SK-N-SH (cell line): Measurements from ENCODE around the gene TMEM94. TPM values are rescaled to one million over a fixed set of nuclear protein-coding genes. Genes with fewer than 3 reads are reported as not detected.
A peak's percentile ranks its signal among the peaks of the same experiment; 100 is the strongest.

Experiments used
- CTCF ChIA-PET: fragments of 300-600, 350-600 bp; formaldehyde crosslinking; extraction: SDS; loops from one replicate; lab custom pipeline; 2021; lab: Yijun Ruan, JAX
- POLR2A ChIA-PET: fragments of 350-600 bp; sonication (Branson Sonifier 250); formaldehyde crosslinking; extraction: SDS; loops from one replicate; lab custom pipeline; 2020; ENCODE audit warnings: antibody characterized with exemption, inconsistent platforms; lab: Yijun Ruan, JAX
- DNase-seq: peaks from one replicate; pipeline ENCODE4 v3.0.0; 2012
- H2AFZ ChIP-seq: fragments of 200-600 bp; sonication (generic); 2 replicates; pipeline ENCODE4 v1.8.1; 2016; ENCODE audit warnings: antibody characterized with exemption, mild to moderate bottlenecking, low read depth
- H3F3A ChIP-seq: fragments of 200-600 bp; sonication (generic); replicated peaks from 2 replicates; pipeline ENCODE3; 2016; ENCODE audit warnings: antibody characterized with exemption, mild to moderate bottlenecking; ENCODE audit not compliant: insufficient read depth
- H3K27ac ChIP-seq, 2 experiments: fragments of 200-500 bp in 1 of 2; fragments of 200-600 bp in 1 of 2; sonication (Bioruptor generic) in 1 of 2; sonication (generic), shearing (Covaris generic) in 1 of 2; 2 replicates each; pipeline versions ENCODE4 v1.5.1 to v1.6.1; 2014 to 2016; ENCODE audit warnings: low read depth in 2 of 2, inconsistent platforms in 1 of 2, low read length in 1 of 2, mild to moderate bottlenecking in 1 of 2, mixed read lengths in 1 of 2
- H3K27me3 ChIP-seq: fragments of 200-600 bp; sonication (generic), shearing (Covaris generic); 2 replicates; pipeline ENCODE4 v1.6.1; 2016; ENCODE audit warnings: mixed run types; ENCODE audit not compliant: insufficient read depth
- H3K36me3 ChIP-seq, 2 experiments: fragments of 200-500 bp in 1 of 2; fragments of 200-600 bp in 1 of 2; sonication (Bioruptor generic) in 1 of 2; sonication (generic) in 1 of 2; replicated peaks in 1 of 2; 2 replicates each; pipeline versions ENCODE3 to v1.5.1; 2014 to 2016; ENCODE audit warnings: low read length in 1 of 2, mild to moderate bottlenecking in 1 of 2; ENCODE audit not compliant: insufficient read depth in 2 of 2, control insufficient read depth in 1 of 2
- H3K4me1 ChIP-seq, 2 experiments: fragments of 200-500 bp in 1 of 2; fragments of 200-600 bp in 1 of 2; sonication (Bioruptor generic) in 1 of 2; sonication (generic), shearing (Covaris generic) in 1 of 2; 2 replicates each; pipeline versions ENCODE4 v1.5.1 to v1.6.1; 2014 to 2016; ENCODE audit warnings: low read depth in 1 of 2, low read length in 1 of 2, mixed run types in 1 of 2; ENCODE audit not compliant: insufficient read depth in 2 of 2, control insufficient read depth in 1 of 2
- H3K4me2 ChIP-seq: fragments of 200-600 bp; sonication (generic), shearing (Covaris generic); 2 replicates; pipeline ENCODE4 v1.6.1; 2017; ENCODE audit warnings: mixed run types
- H3K4me3 ChIP-seq, 2 experiments: fragments of 200-500 bp in 1 of 2; fragments of 200-600 bp in 1 of 2; sonication (Bioruptor generic) in 1 of 2; sonication (generic), shearing (Covaris generic) in 1 of 2; 2 replicates each; pipeline versions ENCODE4 v1.5.1 to v1.8.1; 2014 to 2016; ENCODE audit warnings: low read depth in 2 of 2, inconsistent platforms in 1 of 2, low read length in 1 of 2, mild to moderate bottlenecking in 1 of 2, mixed read lengths in 1 of 2, moderate library complexity in 1 of 2
- H3K79me2 ChIP-seq: fragments of 200-600 bp; sonication (generic); 2 replicates; pipeline ENCODE4 v1.8.1; 2017; ENCODE audit warnings: mild to moderate bottlenecking; ENCODE audit not compliant: insufficient read depth
- H3K9ac ChIP-seq: fragments of 200-600 bp; sonication (generic); 2 replicates; pipeline ENCODE4 v1.6.1; 2017; ENCODE audit warnings: mixed run types
- H3K9me2 ChIP-seq: fragments of 200-600 bp; sonication (generic); 2 replicates; pipeline ENCODE4 v1.6.1; 2017; ENCODE audit warnings: mixed run types
- H3K9me3 ChIP-seq: fragments of 200-600 bp; sonication (generic); 2 replicates; pipeline ENCODE4 v1.6.1; 2017; ENCODE audit warnings: mixed run types, mild to moderate bottlenecking, moderate library complexity
- H4K20me1 ChIP-seq: fragments of 200-600 bp; sonication (generic); 2 replicates; pipeline ENCODE4 v1.6.1; 2017; ENCODE audit warnings: mild to moderate bottlenecking, mixed run types; ENCODE audit not compliant: insufficient read depth
- EP300 ChIP-seq, 2 experiments: IDR thresholded peaks; 2 replicates each; pipeline versions ENCODE4 v1.4.0 to v1.6.1; 2012; ENCODE audit warnings: borderline replicate concordance in 1 of 2, low read depth in 1 of 2, low read length in 1 of 2
- GABPA ChIP-seq: IDR thresholded peaks from 2 replicates; pipeline ENCODE4 v1.4.0; 2012; ENCODE audit warnings: low read depth, mild to moderate bottlenecking
- GATA2 ChIP-seq: sonication (generic); formaldehyde crosslinking; IDR thresholded peaks from 2 replicates; pipeline ENCODE4 v1.5.0; 2020; ENCODE audit warnings: mild to moderate bottlenecking, missing genetic modification reagents
- JUND ChIP-seq: IDR thresholded peaks from 2 replicates; pipeline ENCODE4 v1.4.0; 2012
- NRF1 ChIP-seq: IDR thresholded peaks from 2 replicates; pipeline ENCODE4 v1.6.1; 2012; ENCODE audit warnings: low read depth, mild to moderate bottlenecking, low read length
- RFX5 ChIP-seq: IDR thresholded peaks from 2 replicates; pipeline ENCODE4 v1.6.1; 2012; ENCODE audit warnings: mild to moderate bottlenecking, improper control_type of control experiment, low read length
- SIN3A ChIP-seq: IDR thresholded peaks from 2 replicates; pipeline ENCODE4 v1.6.1; 2012; ENCODE audit warnings: low read depth, mild to moderate bottlenecking, low read length, moderate library complexity, borderline replicate concordance
- TAF1 ChIP-seq: IDR thresholded peaks from 2 replicates; pipeline ENCODE4 v1.6.1; 2012; ENCODE audit warnings: low read depth, mild to moderate bottlenecking, low read length, moderate library complexity, borderline replicate concordance
- TCF12 ChIP-seq: IDR thresholded peaks from 2 replicates; pipeline ENCODE4 v1.4.0; 2012
- WGBS: methylation state at CpG from one replicate; pipeline ENCODE4 v1.1.6; 2017; ENCODE audit warnings: low lambda C conversion rate; 5-methylcytosine and 5-hydroxymethylcytosine counted together
- polyA plus RNA-seq, 3 experiments: library from polyadenylated mRNA; depleted of rRNA; stranded (reverse); fragments of >200 nt; gene quantifications; 2 replicates each; pipeline ENCODE4 v1.2.3, GENCODE V29; 2012
- TF ChIP-seq, protein P1 (sequence below): IDR thresholded peaks from 2 replicates; pipeline ENCODE4 v1.4.0; 2012; ENCODE audit warnings: low read depth
- TF ChIP-seq, protein P2 (sequence below): IDR thresholded peaks from 2 replicates; pipeline ENCODE4 v1.4.0; 2012; ENCODE audit warnings: low read depth, borderline replicate concordance
- TF ChIP-seq, protein P3 (sequence below): IDR thresholded peaks from 2 replicates; pipeline ENCODE4 v1.6.1; 2012; ENCODE audit warnings: mild to moderate bottlenecking, low read depth, low read length, moderate library complexity
- TF ChIP-seq, protein P4 (sequence below): IDR thresholded peaks from 2 replicates; pipeline ENCODE4; 2012

TMEM94 gene
- polyA plus RNA-seq, 1 of the 3 experiments (the other 2 are of a cell fraction) = 89.9 TPM

DNA sequence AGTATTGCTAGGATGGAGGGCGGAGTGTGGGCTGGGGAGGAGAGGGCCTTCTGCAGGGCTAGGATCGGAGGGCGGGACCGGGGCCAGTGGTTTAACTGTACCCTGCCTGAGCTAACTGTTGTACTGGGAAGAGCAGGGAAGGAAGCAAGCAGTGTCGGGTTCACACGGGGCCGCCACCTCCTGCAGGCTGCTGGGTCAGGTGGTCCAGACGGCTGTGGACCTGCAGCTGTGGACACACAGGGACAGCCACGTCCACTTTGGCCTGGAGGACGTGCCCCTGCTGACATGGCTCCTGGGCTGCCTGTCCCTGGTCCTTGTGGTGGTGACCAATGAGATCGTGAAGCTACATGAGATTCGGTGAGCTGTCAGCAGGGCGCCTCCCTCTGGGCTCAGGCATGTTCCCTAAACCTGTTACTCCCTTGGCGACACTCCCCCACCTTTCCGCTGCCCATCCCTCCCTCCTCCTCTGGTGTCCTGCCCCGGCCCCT, 42.3 kb downstream of the TMEM94 start:
- no peaks in the 10 kb centered on the region for H3K27me3 ChIP-seq
- peaks cover 10 to 75% of the 10 kb centered on the region in 2 experiments for H3K36me3 ChIP-seq
- ChIA-PET CTCF (interaction anchor here (0.7 to 1.6 kb wide), 12 partner anchors 11 to 251 kb away, joined by 3 to 5 read pairs (median 3); partner anchors contain the start of genes MIF4GD, SMIM5 and TSEN54), POLR2A (interaction anchor here (1.0 to 1.7 kb wide), 3 partner anchors 8 to 16 kb away, joined by 3 to 7 read pairs (median 4); no protein-coding TSS in a partner anchor)
- peaks cover 4% of the 10 kb centered on the region for H3F3A ChIP-seq
- H4K20me1 ChIP-seq = no peaks in the 10 kb centered on the region
- H3K9me2 ChIP-seq = no peaks in the 10 kb centered on the region
- no peaks in the 10 kb centered on the region for H3K79me2 ChIP-seq
- no peak overlapping the region for H3K4me3 ChIP-seq
- H3K4me2 ChIP-seq = no peak overlapping the region
- no peaks in the 10 kb centered on the region for H3K9me3 ChIP-seq
- no peak overlapping the region for H3K27ac ChIP-seq
- DNase-seq = peak; percentile 55
- no peak overlapping the region for H2AFZ ChIP-seq
- no peak overlapping the region for H3K9ac ChIP-seq
- no peaks in the 10 kb centered on the region for H3K4me1 ChIP-seq
- WGBS = 83% methylated on average over 10 of the region's 16 CpGs
- TF ChIP-seq NRF1 (no peak), EP300 (IDR thresholded peaks at IDR 0.05; ENCODE audit: borderline replicate concordance in 1 of 2, low read depth in 1 of 2, low read length in 1 of 2) (no peak), GABPA (no peak), TCF12 (no peak), GATA2 (CRISPR knock-in tag) (no peak), RFX5 (no peak), JUND (no peak), SIN3A (no peak), TAF1 (no peak)
- TF ChIP-seq, protein P1, sequence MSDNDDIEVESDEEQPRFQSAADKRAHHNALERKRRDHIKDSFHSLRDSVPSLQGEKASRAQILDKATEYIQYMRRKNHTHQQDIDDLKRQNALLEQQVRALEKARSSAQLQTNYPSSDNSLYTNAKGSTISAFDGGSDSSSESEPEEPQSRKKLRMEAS = no peak
- TF ChIP-seq, protein P2, sequence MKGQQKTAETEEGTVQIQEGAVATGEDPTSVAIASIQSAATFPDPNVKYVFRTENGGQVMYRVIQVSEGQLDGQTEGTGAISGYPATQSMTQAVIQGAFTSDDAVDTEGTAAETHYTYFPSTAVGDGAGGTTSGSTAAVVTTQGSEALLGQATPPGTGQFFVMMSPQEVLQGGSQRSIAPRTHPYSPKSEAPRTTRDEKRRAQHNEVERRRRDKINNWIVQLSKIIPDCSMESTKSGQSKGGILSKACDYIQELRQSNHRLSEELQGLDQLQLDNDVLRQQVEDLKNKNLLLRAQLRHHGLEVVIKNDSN = no peak
- TF ChIP-seq, protein P3, sequence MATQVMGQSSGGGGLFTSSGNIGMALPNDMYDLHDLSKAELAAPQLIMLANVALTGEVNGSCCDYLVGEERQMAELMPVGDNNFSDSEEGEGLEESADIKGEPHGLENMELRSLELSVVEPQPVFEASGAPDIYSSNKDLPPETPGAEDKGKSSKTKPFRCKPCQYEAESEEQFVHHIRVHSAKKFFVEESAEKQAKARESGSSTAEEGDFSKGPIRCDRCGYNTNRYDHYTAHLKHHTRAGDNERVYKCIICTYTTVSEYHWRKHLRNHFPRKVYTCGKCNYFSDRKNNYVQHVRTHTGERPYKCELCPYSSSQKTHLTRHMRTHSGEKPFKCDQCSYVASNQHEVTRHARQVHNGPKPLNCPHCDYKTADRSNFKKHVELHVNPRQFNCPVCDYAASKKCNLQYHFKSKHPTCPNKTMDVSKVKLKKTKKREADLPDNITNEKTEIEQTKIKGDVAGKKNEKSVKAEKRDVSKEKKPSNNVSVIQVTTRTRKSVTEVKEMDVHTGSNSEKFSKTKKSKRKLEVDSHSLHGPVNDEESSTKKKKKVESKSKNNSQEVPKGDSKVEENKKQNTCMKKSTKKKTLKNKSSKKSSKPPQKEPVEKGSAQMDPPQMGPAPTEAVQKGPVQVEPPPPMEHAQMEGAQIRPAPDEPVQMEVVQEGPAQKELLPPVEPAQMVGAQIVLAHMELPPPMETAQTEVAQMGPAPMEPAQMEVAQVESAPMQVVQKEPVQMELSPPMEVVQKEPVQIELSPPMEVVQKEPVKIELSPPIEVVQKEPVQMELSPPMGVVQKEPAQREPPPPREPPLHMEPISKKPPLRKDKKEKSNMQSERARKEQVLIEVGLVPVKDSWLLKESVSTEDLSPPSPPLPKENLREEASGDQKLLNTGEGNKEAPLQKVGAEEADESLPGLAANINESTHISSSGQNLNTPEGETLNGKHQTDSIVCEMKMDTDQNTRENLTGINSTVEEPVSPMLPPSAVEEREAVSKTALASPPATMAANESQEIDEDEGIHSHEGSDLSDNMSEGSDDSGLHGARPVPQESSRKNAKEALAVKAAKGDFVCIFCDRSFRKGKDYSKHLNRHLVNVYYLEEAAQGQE = no peak
- TF ChIP-seq, protein P4, sequence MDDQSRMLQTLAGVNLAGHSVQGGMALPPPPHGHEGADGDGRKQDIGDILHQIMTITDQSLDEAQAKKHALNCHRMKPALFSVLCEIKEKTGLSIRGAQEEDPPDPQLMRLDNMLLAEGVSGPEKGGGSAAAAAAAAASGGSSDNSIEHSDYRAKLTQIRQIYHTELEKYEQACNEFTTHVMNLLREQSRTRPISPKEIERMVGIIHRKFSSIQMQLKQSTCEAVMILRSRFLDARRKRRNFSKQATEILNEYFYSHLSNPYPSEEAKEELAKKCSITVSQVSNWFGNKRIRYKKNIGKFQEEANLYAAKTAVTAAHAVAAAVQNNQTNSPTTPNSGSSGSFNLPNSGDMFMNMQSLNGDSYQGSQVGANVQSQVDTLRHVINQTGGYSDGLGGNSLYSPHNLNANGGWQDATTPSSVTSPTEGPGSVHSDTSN = no peak
